ENCODE data around the gene NCL.
"Not testable (repeated sequence)": the region's sequence is repeated elsewhere in the genome, so short reads cannot be mapped to it uniquely, and the experiment has no call there.

Gene NCL

DNA sequence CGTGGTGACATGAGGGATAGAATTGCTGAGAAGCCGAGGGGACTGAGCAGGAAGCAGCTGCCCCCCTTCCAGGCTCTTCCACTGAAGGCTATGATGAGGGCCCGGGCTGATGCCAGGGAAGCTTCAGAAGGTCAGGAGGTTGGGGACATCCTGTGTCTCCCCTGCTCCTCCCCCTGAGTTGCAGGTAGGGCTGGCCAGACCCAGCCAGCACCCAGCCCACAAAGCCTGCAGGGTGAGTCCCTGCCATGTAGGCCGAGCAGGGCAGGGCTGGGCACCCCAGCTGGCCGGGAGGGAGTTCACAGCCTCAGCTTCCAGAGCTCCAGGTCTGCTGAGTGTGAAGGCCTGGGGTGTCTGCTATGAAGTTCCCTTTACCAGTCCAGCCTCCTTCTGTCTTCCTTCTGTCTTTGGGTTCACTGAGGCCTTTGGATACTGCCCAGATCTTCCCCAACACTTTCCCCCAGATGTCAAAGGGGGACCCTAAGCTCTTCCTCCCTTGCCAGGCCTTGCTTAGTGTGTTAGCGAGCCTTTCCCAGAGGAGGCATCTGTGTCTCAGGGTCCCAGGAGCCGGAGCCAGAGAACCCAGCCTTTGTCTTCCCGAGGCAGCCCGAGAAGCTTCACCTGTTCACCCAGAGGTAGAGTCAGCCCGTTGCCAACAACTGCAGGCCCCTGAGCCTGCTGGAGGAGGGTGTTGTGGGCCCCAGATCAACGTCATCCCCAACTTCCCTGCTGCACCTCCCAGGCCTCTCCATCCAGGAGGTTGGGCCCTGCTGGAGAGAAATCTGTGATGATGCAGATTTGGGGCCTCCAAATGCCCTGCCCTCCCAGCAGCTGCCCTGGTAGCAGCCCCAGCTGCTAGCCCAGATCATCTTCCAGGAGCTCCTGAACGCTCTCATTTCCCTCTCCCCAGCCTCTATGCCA lies 3.6 kb upstream of the NCL start:
- no peak for DNase-seq (ENCODE audit: low read depth in 2 of 2)

DNA sequence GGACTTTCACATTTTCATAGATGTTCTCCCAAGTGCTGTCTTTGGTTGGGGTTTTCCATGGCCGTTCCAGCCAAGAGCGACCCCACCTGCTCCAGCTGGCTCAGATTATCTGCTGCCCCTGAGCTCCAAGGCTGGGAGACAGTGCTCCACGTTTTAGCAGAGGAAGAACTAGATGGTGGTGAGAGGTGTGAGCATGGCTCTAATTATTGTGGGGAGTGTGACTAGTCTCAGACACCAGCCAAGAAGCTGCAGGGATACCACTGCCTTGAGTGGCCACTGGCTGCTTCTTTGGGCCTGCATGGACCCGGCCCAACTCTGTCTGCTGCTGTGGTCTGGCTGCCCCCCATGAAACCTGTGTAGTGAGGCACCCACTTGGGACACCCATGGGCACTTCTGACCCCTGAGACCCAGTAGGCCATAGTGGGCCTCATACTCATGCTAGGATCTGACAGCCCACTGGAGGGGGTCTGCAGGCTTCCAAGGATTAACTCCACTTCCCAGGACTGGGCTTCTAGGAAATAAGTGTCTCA lies 2.8 kb upstream of the NCL start:
- no peak for DNase-seq (ENCODE audit: low read depth in 2 of 2)

- peak; percentile 99 to 100 for DNase-seq (ENCODE audit: low read depth in 2 of 2)
Observed at GRCh38 chr2:231464576-231465540, 574 bp upstream of the NCL start.

GRCh38 chr2:231462729-231463465 lies 1.4 kb downstream of the NCL start:
- no peak for DNase-seq (ENCODE audit: low read depth in 2 of 2)

- DNase-seq (ENCODE audit: low read depth in 2 of 2): no peak
Observed at GRCh38 chr2:231461516-231461971, 2.7 kb downstream of the NCL start.

DNA sequence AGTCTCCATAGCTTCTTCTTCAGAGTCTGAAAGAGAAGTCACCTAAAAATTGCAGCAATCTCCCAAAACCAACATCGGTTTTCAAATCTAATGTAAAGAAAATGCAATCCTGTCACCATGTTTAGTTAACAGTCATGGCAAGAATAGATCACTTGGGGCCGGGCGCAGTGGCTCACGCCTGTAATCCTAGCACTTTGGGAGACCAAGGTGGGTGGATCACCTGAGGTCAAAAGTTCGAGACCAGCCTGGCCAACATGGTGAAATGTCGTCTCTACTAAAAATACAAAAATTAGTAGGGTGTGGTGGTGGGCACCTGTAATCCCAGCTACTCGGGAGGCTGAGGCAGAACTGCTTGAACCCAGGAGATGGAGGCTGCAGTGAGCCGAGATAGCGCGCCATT lies 3.4 kb downstream of the NCL start:
- DNase-seq (ENCODE audit: low read depth in 2 of 2): not testable (repeated sequence)

GRCh38 chr2:231460073-231460835 lies 4.0 kb downstream of the NCL start:
- no peak for DNase-seq (ENCODE audit: low read depth in 2 of 2)

- no peak for DNase-seq (ENCODE audit: low read depth in 2 of 2)
Observed at GRCh38 chr2:231458368-231458767, 5.9 kb downstream of the NCL start.

GRCh38 chr2:231457101-231457500 lies 7.2 kb downstream of the NCL start:
- DNase-seq (ENCODE audit: low read depth in 2 of 2): no peak

GRCh38 chr2:231456295-231457004 lies 7.8 kb downstream of the NCL start:
- DNase-seq (ENCODE audit: low read depth in 2 of 2): no peak

- DNase-seq (ENCODE audit: low read depth in 2 of 2): no peak
Observed at GRCh38 chr2:231455890-231456289, 8.4 kb downstream of the NCL start.

DNA sequence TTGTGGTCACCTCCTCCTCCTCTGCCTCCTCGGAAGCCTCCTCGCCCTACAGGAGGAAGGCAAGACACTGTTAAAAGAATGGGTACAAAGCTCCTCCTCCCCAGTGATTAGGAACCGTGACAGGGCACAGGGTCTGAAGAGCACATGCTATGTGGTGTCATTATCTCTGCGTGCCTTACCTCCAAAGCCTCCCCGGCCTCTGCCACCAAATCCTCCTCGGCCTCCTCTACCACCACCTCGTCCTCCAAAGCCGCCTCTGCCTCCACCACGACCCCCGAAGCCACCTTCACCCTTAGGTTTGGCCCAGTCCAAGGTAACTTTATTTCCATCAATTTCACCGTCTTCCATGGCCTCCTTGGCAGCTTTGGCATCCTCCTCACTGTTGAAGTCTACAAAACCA lies 9.1 kb downstream of the NCL start:
- DNase-seq (ENCODE audit: low read depth in 2 of 2): no peak

DNA sequence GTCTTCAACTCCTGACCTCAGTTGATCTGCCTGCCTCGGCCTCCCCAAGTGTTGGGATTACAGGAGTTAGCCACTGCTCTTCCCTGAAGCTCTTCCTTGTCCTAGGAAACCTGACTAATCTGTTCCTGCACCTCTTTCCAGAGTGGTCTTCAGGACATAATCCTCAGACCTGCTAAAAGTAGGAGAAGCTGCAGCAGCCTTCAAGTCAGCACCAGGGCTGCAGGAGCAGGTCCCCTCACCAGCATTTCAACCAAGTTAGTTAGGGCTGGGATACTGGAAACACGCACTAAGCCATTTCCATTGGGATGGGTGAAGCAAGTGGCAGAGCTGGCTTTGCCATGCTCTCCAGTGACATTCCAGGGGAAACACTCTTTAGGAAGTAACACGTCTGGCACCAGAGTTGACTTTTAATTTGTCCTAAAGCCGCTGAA lies 9.9 kb downstream of the NCL start:
- DNase-seq (ENCODE audit: low read depth in 2 of 2): no peak

DNA sequence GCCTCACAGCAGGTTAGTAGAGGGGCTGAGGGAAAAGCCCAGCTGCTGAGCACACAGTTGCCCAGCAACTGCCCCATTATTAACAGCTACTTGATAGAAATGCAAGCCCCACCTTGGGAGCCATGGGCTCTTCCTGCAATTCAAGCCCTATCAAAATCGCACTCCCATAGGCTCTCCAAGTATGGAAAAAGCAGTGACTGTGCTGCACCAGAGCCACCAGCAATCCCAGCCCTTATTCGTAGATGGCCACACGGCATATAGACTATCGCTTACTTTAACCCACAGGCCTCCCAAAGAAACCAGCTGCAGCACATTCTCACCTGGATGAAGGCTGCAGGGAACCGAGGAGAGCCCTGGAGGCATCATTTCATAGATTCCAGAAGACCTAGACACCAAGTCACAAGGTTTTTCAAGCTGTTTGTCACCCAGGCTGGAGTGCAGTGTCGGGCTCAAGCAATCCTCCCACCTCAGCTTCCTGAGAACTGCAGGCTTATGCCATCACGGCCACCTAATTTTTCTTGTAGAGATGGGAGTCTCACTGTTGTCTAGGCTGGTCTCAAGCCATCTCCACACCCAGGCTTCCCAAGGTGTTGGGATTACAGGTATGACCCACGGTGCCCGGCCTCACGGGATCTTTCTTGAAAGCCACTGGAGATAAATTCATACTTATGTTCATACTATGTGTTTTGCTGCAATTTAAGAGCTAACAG lies 11.3 kb downstream of the NCL start:
- DNase-seq (ENCODE audit: low read depth in 2 of 2): no peak

DNA sequence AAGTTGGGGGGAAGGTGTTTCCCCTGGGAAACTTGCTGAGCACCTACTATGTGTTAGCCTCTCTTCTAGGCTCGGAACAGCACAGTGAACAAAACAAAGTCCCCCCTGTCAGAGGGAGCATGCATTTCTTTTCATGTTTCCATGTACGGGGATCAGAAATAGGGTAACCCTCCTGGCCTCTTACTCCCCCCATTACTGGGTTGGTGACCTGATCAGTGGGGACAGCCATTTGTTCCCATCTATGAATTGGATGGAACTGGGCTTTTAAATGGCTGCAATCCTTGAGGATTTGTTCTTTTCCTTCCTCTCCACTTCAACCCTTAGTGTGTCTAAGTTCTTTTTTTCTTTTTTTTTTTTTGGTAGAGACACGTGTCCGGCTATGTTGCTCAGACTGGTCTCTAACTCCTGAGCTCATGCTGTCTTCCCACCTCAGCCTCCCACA lies 13.7 kb downstream of the NCL start:
- no peak for DNase-seq (ENCODE audit: low read depth in 2 of 2)

DNA sequence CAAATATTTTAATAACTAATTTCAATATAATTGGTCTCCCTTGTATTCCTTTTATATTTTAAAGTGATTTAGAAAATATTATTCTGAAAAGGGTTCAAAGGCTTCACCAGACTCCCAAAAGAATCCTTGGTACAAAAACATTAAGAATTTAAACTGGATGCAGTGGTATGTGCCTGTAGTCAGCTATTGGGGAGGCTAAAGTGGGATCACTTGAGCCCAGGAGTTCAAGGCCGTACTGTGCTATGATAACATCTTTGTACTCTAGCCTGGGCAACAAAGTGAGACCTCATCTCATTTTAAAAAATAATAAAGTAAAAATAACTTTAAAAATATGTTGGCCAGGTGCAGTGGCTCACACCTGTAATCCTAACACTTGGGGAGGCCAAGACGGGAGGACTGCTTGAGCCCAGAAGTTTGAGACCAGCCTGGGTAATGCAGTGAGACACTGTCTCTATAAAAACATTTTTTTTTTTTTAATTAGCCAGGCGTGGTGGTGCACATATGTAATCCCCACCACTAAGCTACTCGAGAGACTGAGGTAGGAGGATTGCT lies 14.7 kb downstream of the NCL start:
- DNase-seq (ENCODE audit: low read depth in 2 of 2): no peak

DNA sequence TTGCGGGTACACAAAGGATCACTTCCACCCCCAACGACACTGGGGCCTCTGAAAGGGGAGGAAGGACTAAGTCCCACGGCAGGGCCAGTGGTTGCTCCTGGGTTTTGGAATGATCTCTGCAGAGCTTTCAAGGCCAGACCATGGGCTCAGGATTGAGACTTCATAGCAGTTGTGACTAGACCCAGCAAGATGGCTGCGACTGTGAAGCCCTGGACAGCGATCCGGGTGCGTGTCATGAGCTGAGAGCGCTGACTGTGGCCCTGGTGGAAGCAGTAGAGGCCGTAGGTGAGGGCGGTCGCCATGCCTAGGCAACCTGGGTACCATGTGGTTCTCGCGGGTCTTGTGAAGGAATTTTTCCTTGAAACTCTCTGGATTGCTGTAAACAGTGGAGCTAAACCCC lies 27.3 kb downstream of the NCL start:
- no peak for DNase-seq (ENCODE audit: low read depth in 2 of 2)

- DNase-seq (ENCODE audit: low read depth in 2 of 2): no peak
Observed at GRCh38 chr2:231433990-231434389, 30.3 kb downstream of the NCL start.

DNA sequence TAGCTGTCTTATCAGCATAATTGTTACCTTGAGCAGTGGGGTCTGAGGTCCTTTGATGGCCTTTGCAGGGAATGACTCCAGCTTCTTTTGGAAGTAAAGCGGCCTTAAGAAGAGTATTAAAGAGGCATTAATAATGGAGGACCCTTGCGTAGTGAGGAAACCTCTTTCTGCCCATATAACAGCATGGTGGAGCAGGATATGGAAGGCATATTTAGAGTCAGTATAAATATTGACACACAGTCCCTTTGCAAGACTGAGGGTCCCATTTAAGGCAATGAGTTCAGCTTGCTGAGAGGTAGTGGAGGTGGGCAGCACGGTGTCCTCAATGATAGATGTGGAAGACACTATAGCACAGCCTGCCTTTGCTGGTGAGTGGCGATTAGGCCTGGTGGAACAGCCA lies 32.7 kb downstream of the NCL start:
- DNase-seq (ENCODE audit: low read depth in 2 of 2): no peak

Measured in stimulated activated CD4-positive, alpha-beta T cell treated with anti-CD3 and anti-CD28 coated beads, Interleukin-1b, Interleukin-23, amount 100 ng/mL, for 4 hours (primary cell).